Loucy (cell line): Measurements from ENCODE around the gene NPPC.

Source experiments
- EZH2phosphoT487 ChIP-seq: fragments of 200-600 bp; IDR thresholded peaks from 2 replicates; pipeline ENCODE4 v1.6.1; 2018; ENCODE audit warnings: antibody characterized with exemption, mild to moderate bottlenecking, moderate library complexity, borderline replicate concordance
- TF ChIP-seq, protein P1 (sequence below): fragments of 200-600 bp; sonication (generic); conservative IDR thresholded peaks from 2 replicates; pipeline ENCODE4 v1.5.1; 2014; ENCODE audit warnings: mild to moderate bottlenecking, antibody characterized with exemption, low read length

DNA sequence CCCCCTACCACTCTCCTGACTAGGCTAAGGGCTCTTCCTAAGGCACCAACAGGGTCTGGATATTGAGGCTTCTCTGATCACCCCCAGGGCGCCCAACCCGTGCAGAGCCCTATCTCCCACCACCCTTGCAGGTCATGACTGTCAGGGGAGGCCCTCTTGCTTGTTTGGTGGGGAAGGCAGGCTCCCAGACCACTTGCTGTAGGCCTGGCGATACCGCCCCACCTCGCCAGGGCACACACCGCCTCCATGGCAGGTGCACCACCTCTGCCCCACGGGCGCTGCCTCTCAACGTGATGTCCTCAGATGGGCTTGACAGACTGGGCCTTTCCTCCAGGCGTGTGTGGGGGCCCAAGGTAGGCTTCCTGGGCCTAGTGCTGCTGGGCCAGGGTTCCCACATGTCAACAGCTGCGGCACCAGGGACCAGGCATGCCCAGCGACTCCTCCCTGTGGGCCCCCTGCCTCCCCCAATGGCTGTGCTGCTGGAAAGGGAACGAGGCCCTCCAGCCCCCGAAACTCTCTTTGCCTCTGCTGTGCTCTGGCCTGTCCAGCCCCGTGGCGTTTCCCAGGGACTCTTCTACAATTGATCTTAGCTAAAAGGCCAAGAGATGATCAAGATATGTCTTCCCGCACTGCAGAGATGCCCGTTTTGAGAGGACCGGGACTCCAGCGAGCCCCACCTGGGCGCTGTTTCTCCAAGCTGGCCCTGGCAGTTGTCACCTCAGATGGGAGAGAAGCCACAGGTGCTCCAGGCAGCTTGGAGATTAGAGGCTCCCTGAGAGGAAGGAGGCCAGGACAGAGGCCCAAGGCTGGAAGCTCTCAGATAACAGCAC lies 7.5 kb downstream of the NPPC start:
- TF ChIP-seq, protein P1, sequence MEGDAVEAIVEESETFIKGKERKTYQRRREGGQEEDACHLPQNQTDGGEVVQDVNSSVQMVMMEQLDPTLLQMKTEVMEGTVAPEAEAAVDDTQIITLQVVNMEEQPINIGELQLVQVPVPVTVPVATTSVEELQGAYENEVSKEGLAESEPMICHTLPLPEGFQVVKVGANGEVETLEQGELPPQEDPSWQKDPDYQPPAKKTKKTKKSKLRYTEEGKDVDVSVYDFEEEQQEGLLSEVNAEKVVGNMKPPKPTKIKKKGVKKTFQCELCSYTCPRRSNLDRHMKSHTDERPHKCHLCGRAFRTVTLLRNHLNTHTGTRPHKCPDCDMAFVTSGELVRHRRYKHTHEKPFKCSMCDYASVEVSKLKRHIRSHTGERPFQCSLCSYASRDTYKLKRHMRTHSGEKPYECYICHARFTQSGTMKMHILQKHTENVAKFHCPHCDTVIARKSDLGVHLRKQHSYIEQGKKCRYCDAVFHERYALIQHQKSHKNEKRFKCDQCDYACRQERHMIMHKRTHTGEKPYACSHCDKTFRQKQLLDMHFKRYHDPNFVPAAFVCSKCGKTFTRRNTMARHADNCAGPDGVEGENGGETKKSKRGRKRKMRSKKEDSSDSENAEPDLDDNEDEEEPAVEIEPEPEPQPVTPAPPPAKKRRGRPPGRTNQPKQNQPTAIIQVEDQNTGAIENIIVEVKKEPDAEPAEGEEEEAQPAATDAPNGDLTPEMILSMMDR, result no peak
- TF ChIP-seq EZH2phosphoT487, result no peak
